Effector memory CD8-positive, alpha-beta T cell (primary cell): Measurements from ENCODE around the gene KRT71.

Source experiments
- ATAC-seq: fragments of 150-1000 bp; cut with Tn5 transposase; replicated peaks from 2 replicates; pipeline ENCODE4 v1.10.0; 2021; ENCODE audit warnings: mild to moderate bottlenecking, moderate library complexity
- DNase-seq, 3 experiments: peaks; one replicate each; pipeline ENCODE4 v3.0.0; 2021
- H3K27ac Mint-ChIP-seq, 2 donors: one replicate each; pipeline ENCODE4 v1.8.0; 2022; ENCODE audit warnings: mild to moderate bottlenecking in 2 of 2, mixed read lengths in 2 of 2, moderate library complexity in 2 of 2
- H3K27me3 Mint-ChIP-seq, 2 donors: one replicate each; pipeline ENCODE4 v1.8.0; 2022; ENCODE audit warnings: mixed read lengths in 2 of 2
- H3K36me3 Mint-ChIP-seq: one replicate; pipeline ENCODE4 v1.8.0; 2022; ENCODE audit warnings: mild to moderate bottlenecking, moderate library complexity, mixed read lengths; ENCODE audit not compliant: insufficient read depth
- H3K4me1 Mint-ChIP-seq, 2 donors: one replicate each; pipeline ENCODE4 v1.8.0; 2022; ENCODE audit warnings: low read depth in 2 of 2, mixed read lengths in 2 of 2
- H3K4me3 Mint-ChIP-seq, 2 donors: one replicate each; pipeline ENCODE4 v1.8.0; 2022; ENCODE audit warnings: mild to moderate bottlenecking in 2 of 2, mixed read lengths in 2 of 2, moderate library complexity in 2 of 2
- H3K9me3 Mint-ChIP-seq, 2 donors: one replicate each; pipeline ENCODE4 v1.8.0; 2022; ENCODE audit warnings: mixed read lengths in 2 of 2

Gene KRT71

DNA sequence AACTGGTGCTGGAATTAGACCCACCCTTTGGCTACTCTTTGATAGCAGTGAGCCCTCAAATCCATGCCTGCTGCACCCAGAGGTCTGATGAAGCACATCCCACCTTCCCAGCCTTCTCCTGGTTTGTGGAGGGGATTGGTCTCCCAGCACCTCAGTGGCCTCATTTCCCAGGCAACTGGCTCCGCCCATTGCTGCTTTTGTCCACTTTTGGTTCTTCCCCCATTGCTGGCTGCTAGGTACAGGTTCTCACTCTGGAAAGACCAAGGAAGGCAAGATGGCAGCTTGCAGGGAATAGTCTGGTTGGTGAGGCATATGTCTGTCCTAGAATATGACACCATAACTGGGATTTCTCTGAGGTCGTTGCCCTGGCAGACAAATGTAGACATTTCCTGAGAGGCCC lies 22.6 kb downstream of the KRT71 start:
- peaks cover 16 to 18% of the 10 kb centered on the region in 2 donors for H3K4me1 Mint-ChIP-seq
- DNase-seq (no peak), ATAC-seq (no peak)
- H3K4me3 Mint-ChIP-seq, result no peak overlapping the region
- H3K27me3 Mint-ChIP-seq, result peaks cover 0 to 22% of the 10 kb centered on the region in 2 donors
- H3K36me3 Mint-ChIP-seq, result no peaks in the 10 kb centered on the region
- no peak overlapping the region for H3K27ac Mint-ChIP-seq
- no peaks in the 10 kb centered on the region for H3K9me3 Mint-ChIP-seq

GRCh38 chr12:52529846-52530245 lies 23.1 kb downstream of the KRT71 start:
- H3K27me3 Mint-ChIP-seq, result peaks cover 0 to 22% of the 10 kb centered on the region in 2 donors
- H3K4me3 Mint-ChIP-seq, result no peak overlapping the region
- no peak overlapping the region for H3K27ac Mint-ChIP-seq
- no peaks in the 10 kb centered on the region for H3K9me3 Mint-ChIP-seq
- no peak for DNase-seq
- H3K4me1 Mint-ChIP-seq, result peaks cover 13 to 18% of the 10 kb centered on the region in 2 donors
- no peaks in the 10 kb centered on the region for H3K36me3 Mint-ChIP-seq
- ATAC-seq, result no peak

DNA sequence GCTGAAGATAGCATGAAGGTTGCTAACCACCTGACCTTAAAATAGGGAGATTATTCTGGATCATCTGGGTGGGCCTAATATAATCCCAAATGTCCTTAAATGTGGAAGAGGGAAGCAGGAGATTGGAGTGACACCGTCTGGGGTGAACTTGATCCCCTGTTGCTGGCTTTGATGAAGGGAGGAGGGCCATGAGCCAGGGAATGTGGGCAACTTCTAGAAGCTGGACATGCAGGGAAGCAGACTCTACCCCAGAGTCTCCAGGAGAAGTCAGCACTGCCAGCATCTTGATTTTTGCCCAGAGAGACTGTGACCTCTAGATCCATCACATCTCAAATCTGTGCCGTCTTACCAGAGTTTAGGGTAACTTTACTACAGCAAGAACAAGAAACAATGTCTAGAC lies 23.5 kb downstream of the KRT71 start:
- H3K27ac Mint-ChIP-seq, result no peak overlapping the region
- peaks cover 0 to 22% of the 10 kb centered on the region in 2 donors for H3K27me3 Mint-ChIP-seq
- no peak overlapping the region for H3K4me3 Mint-ChIP-seq
- ATAC-seq (no peak), DNase-seq (no peak)
- no peaks in the 10 kb centered on the region for H3K9me3 Mint-ChIP-seq
- peaks cover 13 to 18% of the 10 kb centered on the region in 2 donors for H3K4me1 Mint-ChIP-seq
- no peaks in the 10 kb centered on the region for H3K36me3 Mint-ChIP-seq

DNA sequence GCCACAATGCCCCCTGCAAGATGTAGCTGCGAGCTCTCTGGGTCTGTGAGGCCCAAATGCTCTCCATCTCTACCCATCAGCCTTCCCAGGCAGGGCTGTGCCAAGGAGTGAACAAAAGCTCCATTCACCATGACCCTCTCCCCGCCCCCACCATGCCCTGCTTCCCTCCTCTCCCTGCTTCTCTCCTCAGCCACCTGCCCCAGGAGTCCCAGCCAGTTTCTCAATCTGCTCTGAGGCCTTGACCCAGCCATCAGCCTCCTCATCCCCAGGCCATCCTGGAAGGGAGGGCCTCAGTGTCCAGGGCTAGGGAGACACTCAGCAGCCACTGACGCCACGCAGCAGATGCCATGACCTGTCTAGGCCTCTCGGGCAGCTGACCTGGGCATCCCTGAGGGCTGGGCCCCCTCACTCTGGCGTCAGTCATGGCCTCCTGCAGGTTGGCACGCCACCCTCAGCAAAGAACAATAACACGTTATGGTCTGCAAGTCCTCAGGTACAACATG lies 24.3 kb downstream of the KRT71 start:
- H3K9me3 Mint-ChIP-seq, result no peaks in the 10 kb centered on the region
- H3K27me3 Mint-ChIP-seq, result peaks cover 0 to 24% of the 10 kb centered on the region in 2 donors
- H3K4me1 Mint-ChIP-seq, result peaks cover 13 to 17% of the 10 kb centered on the region in 2 donors
- H3K36me3 Mint-ChIP-seq, result no peaks in the 10 kb centered on the region
- no peak for DNase-seq
- H3K4me3 Mint-ChIP-seq, result no peak overlapping the region
- no peak for ATAC-seq
- H3K27ac Mint-ChIP-seq, result peak overlapping the region in 1 of 2 donors; percentile 24

DNA sequence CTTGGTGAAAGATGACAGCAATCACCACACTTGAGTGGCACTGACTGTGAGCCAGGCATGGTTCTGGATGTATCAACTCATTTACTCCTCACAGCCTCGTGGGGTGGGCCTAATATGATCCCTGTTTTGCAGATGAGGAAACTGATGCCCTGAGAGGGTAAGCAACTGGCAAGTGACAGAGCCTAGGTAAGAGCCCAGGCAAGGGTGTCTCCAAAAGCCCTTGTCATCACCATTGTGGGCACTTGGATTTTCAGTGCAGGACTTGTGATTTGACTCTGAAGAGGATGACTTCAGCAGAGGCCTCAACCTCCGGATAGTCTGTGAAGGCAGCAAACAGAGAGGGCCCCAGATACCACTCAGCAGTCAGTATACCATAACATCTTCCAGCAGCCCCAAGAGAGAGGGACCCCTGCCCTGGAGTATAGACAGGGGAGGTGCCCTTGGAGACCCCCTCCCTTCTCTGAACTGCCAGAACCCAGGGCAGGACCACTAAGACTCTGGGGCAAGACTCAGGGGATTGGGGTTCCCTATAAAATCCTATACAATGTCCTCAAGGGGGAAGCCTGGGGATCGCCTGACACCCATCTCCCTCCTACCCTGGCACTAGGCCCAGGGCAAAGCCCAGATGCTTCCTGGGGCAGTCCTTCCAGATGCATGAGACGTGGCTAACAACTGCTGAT lies 25.7 kb downstream of the KRT71 start:
- DNase-seq (no peak), ATAC-seq (peak; percentile 23)
- peak overlapping the region; percentile 54 to 83 for H3K27ac Mint-ChIP-seq
- peaks cover 2 to 27% of the 10 kb centered on the region in 2 donors for H3K27me3 Mint-ChIP-seq
- no peaks in the 10 kb centered on the region for H3K36me3 Mint-ChIP-seq
- peaks cover 13 to 17% of the 10 kb centered on the region in 2 donors for H3K4me1 Mint-ChIP-seq
- H3K4me3 Mint-ChIP-seq, result peak overlapping the region; percentile 53
- no peaks in the 10 kb centered on the region for H3K9me3 Mint-ChIP-seq

- ATAC-seq (peak; percentile 88), DNase-seq (peak in 2 of 3 experiments; percentile 8 to 20)
- Mint-ChIP-seq H3K27ac (peak overlapping the region; percentile 54 to 83), H3K4me3 (peak overlapping the region; percentile 53), H3K9me3 (no peaks in the 10 kb centered on the region), H3K36me3 (no peaks in the 10 kb centered on the region), H3K27me3 (peaks cover 10 to 27% of the 10 kb centered on the region in 2 donors), H3K4me1 (peaks cover 16 to 19% of the 10 kb centered on the region in 2 donors)
Observed at GRCh38 chr12:52526511-52526951, 26.4 kb downstream of the KRT71 start.

DNA sequence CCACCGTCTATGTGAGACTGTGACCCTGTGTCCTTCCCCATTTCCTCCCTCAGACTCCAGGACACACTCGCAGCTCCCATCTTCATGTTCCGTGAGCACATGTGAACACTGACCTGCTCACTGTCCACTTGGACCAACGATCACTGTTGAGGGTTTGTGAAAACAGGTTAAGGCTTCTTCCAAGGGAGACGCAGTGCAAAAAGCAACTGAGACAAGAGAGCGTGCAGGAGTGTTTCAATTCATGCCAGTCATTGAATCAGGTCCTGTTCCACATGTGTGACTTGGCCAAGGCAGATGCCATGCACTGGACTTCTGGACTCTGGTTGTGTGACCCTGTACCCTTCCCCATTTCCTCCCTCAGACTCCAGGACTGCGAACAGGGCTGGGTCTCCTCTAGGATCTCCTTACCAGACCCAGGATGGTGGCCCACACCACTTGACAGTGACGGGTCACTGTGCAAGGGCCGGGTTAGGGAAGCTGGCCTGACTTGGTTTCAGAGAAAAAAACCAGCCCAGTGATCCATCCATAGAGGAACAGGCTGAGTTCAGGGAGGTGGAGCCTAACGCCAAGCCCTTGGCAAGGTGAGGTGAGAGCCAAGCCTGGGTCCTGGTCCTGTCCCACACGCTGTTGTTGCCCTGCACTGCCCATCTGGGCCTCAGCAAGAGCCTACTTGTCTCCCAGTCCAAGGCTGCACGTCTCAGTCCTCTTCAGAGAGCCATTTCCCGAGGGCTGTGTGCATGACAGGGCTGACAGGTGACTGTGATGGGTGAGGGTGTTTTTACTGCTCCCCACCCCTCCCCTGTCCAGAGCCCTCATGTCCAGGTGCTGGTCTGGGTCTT lies 27.1 kb downstream of the KRT71 start:
- DNase-seq (no peak), ATAC-seq (no peak)
- Mint-ChIP-seq H3K9me3 (no peaks in the 10 kb centered on the region), H3K27me3 (peaks cover 12 to 25% of the 10 kb centered on the region in 2 donors), H3K4me1 (peaks cover 19 to 21% of the 10 kb centered on the region in 2 donors), H3K36me3 (no peaks in the 10 kb centered on the region), H3K4me3 (peak overlapping the region; percentile 53), H3K27ac (peak overlapping the region; percentile 54 to 83)

- H3K4me3 Mint-ChIP-seq, result no peak overlapping the region
- H3K27ac Mint-ChIP-seq, result no peak overlapping the region
- peaks cover 17 to 18% of the 10 kb centered on the region in 2 donors for H3K4me1 Mint-ChIP-seq
- H3K27me3 Mint-ChIP-seq, result peaks cover 12 to 25% of the 10 kb centered on the region in 2 donors
- H3K36me3 Mint-ChIP-seq, result no peaks in the 10 kb centered on the region
- DNase-seq (no peak), ATAC-seq (no peak)
- H3K9me3 Mint-ChIP-seq, result no peaks in the 10 kb centered on the region
Observed at GRCh38 chr12:52524898-52525591, 27.9 kb downstream of the KRT71 start.

- Mint-ChIP-seq H3K27me3 (peaks cover 12 to 25% of the 10 kb centered on the region in 2 donors), H3K4me1 (peaks cover 15 to 18% of the 10 kb centered on the region in 2 donors), H3K4me3 (no peak overlapping the region), H3K9me3 (no peaks in the 10 kb centered on the region), H3K27ac (no peak overlapping the region), H3K36me3 (no peaks in the 10 kb centered on the region)
- no peak for ATAC-seq
- no peak for DNase-seq
Observed at GRCh38 chr12:52524241-52524897, 28.6 kb downstream of the KRT71 start.

- DNase-seq (no peak), ATAC-seq (no peak)
- Mint-ChIP-seq H3K9me3 (no peaks in the 10 kb centered on the region), H3K27ac (no peak overlapping the region), H3K27me3 (peaks cover 12 to 25% of the 10 kb centered on the region in 2 donors), H3K4me1 (peaks cover 15 to 18% of the 10 kb centered on the region in 2 donors), H3K36me3 (no peaks in the 10 kb centered on the region), H3K4me3 (no peak overlapping the region)
Observed at GRCh38 chr12:52523824-52524223, 29.1 kb downstream of the KRT71 start.

GRCh38 chr12:52522346-52523011 lies 30.5 kb downstream of the KRT71 start:
- Mint-ChIP-seq H3K36me3 (no peaks in the 10 kb centered on the region), H3K27ac (no peak overlapping the region), H3K9me3 (no peaks in the 10 kb centered on the region), H3K4me3 (no peak overlapping the region), H3K27me3 (peaks cover 12 to 25% of the 10 kb centered on the region in 2 donors), H3K4me1 (peaks cover 13 to 18% of the 10 kb centered on the region in 2 donors)
- DNase-seq (no peak), ATAC-seq (no peak)

GRCh38 chr12:52521568-52522266 lies 31.2 kb downstream of the KRT71 start:
- ATAC-seq (peak; percentile 36), DNase-seq (no peak)
- peaks cover 12 to 25% of the 10 kb centered on the region in 2 donors for H3K27me3 Mint-ChIP-seq
- peaks cover 9 to 13% of the 10 kb centered on the region in 2 donors for H3K4me1 Mint-ChIP-seq
- H3K4me3 Mint-ChIP-seq, result no peak overlapping the region
- H3K36me3 Mint-ChIP-seq, result no peaks in the 10 kb centered on the region
- no peaks in the 10 kb centered on the region for H3K9me3 Mint-ChIP-seq
- H3K27ac Mint-ChIP-seq, result peak overlapping the region in 1 of 2 donors; percentile 20
